ENCODE results near the gene CYP2R1.

The CYP2R1 gene, protein sequence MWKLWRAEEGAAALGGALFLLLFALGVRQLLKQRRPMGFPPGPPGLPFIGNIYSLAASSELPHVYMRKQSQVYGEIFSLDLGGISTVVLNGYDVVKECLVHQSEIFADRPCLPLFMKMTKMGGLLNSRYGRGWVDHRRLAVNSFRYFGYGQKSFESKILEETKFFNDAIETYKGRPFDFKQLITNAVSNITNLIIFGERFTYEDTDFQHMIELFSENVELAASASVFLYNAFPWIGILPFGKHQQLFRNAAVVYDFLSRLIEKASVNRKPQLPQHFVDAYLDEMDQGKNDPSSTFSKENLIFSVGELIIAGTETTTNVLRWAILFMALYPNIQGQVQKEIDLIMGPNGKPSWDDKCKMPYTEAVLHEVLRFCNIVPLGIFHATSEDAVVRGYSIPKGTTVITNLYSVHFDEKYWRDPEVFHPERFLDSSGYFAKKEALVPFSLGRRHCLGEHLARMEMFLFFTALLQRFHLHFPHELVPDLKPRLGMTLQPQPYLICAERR

GRCh38 chr11:14892036-14892556 lies at the start of gene CYP2R1:
CYP2R1 (minus strand) TSS chr11:14892231; CDS start chr11:14892205, 26 bp downstream.
- peak; percentile 95 to 96 for DNase-seq

GRCh38 chr11:14938936-14939335 lies 46.9 kb upstream of the CYP2R1 start:
- no peak for DNase-seq

DNA sequence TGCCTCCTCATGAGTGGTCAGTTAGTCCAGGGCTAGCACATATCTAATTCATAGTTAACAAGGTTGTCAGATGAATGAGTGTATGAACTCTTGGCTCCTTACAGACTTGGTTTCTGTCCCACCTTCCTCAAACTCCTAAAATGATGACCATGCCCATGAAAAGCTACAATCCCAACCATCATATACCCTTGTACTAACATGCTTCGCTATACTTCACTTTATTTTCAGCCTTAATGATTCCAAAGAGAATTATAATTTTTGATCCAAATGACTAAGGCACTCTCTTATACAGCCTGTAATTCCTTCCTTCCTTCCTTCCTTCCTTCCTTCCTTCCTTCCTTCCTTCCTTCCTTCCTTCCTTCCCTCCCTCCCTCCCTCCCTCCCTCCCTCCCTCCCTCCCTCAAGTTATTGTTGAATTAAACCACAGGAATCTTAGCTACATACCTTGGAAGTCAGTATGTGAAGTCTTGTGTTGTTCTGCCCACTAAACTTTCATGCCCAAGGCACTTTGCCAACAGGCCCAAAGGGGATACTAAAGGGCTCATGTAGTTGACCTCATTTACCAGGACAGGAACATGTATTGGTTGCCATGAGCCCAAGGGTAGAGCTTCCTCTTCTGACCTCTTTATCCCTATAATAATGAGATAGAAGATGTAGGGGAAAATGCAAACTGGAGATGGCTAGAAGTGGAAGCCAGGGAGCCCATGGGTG lies 42.8 kb upstream of the CYP2R1 start:
- DNase-seq, result no peak

DNA sequence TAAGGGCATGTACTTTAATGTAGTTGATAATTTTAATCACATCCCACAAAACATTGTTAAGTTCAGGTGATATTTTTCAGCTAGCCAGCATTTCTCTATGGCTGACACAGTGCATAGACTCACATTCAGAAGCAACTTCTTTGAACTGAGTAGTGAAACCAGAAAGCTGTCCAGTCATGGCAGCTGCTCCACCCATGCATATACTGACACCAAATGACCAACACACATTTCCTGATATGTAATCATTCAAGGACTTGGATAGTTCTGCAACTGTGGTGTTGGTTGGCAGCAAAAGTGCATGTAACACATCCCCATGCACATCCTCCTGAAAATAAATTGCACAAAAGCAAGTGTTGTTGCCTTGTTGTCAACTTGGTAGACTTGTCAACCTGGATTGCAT lies 40.4 kb upstream of the CYP2R1 start:
- DNase-seq, result no peak

GRCh38 chr11:14930369-14930768 lies 38.3 kb upstream of the CYP2R1 start:
- no peak for DNase-seq

GRCh38 chr11:14927146-14927545 lies 35.1 kb upstream of the CYP2R1 start:
- no peak for DNase-seq

GRCh38 chr11:14924318-14924717 lies 32.3 kb upstream of the CYP2R1 start:
- no peak for DNase-seq

- DNase-seq, result no peak
Measured at GRCh38 chr11:14916403-14916802, 24.4 kb upstream of the CYP2R1 start.

GRCh38 chr11:14914536-14914935 lies 22.5 kb upstream of the CYP2R1 start:
- DNase-seq, result no peak

- peak in 1 of 2 donors; percentile 25 for DNase-seq
Measured at GRCh38 chr11:14908214-14908880, 16.3 kb upstream of the CYP2R1 start.

- DNase-seq, result peak; percentile 45 to 90
Measured at GRCh38 chr11:14907411-14908213, 15.6 kb upstream of the CYP2R1 start.

- no peak for DNase-seq
Measured at GRCh38 chr11:14906993-14907392, 15.0 kb upstream of the CYP2R1 start.

- DNase-seq, result no peak
Measured at GRCh38 chr11:14906578-14906977, 14.5 kb upstream of the CYP2R1 start.

DNA sequence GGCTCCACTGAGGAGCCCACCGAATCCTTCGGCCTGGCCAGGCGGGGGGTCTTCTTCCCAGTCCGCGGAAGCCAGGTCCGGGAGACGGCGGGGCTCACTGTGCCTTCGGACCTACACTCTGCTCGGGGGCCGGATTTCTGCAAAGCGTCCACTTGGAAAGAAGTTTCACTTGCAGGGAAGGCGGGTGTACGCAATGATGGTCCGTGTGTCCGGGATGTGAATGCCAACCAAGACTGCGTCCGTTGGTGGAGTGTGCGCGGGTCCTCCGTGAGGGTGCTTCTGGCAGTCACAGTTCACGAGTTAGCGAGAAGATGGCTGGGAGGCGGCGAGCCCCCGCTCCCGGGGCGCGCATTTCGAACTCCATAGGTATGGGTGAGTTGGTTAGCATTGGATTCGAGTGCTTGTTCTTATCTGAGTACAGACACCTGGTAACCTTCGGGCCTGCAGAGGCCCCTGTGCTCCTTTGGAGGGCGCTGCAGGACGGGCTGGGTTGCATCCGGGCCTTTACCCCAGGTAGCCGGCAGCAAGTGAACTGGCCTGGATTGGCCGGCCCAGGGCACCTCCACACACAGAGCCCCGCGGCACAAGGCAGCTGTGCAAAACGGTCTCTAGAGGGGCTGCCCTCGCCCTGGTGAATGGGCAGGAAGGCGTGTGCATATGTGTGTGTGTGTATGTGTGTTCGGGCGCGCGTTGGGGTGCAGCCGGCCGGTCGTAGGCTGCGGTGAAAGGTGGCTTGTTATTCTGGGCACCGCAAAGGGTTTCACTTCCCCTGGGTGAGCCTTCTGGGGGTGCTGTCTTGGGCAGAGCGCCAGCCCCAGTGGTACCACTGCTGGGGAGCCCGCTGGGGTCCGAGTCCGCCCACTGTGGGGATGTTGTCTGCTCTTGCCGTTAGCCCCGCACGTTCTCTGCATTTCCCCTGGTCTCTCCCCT lies 13.3 kb upstream of the CYP2R1 start:
- peak in 1 of 2 donors; percentile 32 for DNase-seq

GRCh38 chr11:14904745-14905103 lies 12.7 kb upstream of the CYP2R1 start:
- DNase-seq, result peak; percentile 63 to 86

- DNase-seq, result no peak
Measured at GRCh38 chr11:14902650-14903350, 10.8 kb upstream of the CYP2R1 start.

DNA sequence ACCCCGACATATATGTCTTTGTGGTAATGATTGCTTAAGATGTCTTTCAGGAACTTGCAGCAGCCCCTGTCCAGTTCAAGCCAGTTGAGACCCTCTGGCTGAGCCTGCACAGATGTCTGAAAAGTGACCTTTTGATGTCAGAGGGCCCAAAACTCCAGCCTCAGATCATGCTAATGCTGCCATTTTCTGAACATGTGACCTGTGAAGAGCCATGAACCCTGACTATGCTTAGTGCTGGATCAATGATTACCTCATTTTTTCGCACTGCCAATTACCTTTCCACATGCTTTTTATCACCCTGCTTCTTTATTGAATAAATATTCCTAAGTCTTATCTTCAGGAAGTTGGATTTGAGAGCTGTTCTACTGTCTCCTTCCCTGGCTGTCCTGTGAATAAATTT lies 6.9 kb upstream of the CYP2R1 start:
- DNase-seq, result no peak

DNA sequence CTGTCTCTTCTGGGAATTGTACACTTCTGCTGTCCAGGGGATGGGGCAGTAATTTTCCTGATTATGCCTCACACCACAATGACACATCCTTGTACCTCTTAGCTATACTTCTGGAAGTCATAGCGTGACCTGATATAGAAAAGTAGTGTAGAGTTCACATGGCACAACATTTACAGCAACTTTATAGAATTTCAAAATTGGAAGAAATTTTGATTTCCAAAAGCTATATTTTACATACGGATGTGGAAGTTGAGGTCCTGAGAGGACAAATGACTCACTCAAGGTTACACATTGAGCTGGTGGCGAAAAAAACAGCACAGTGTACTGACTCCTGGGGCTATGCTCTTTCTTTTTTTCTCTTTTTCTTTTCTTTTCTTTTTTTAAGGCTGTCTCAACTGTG lies 6.3 kb upstream of the CYP2R1 start:
- peak; percentile 68 to 73 for DNase-seq

- DNase-seq, result peak; percentile 85 to 89
Measured at GRCh38 chr11:14894657-14895598, 2.9 kb upstream of the CYP2R1 start.

Data from inflammatory macrophage treated with lipopolysaccharide for 1 hour (primary cell).